Esophagus muscularis mucosa (tissue), 4 donors: ENCODE results near the gene UBN2. TPM values are rescaled to one million over a fixed set of nuclear protein-coding genes. Genes with fewer than 3 reads are reported as not detected.
A peak's percentile ranks its signal among the peaks of the same experiment; 100 is the strongest.

Source experiments
- DNase-seq: peaks from one replicate; pipeline ENCODE4 v3.0.0-alpha.2; 2017; ENCODE audit errors: extremely low spot score
- H3K27ac ChIP-seq, 4 donors: fragments of 200-600 bp; sonication (generic); replicated peaks in 1 of 4; 1 replicate in 3 of 4; 2 replicates in 1 of 4; pipeline ENCODE4 v1.5.1; 2016 to 2019; ENCODE audit warnings: mild to moderate bottlenecking in 1 of 4
- H3K27me3 ChIP-seq, 4 donors: fragments of 200-600 bp; sonication (generic); one replicate each; pipeline versions ENCODE4 v1.5.1 to v1.6.0; 2016 to 2019
- H3K36me3 ChIP-seq, 4 donors: fragments of 200-600 bp; sonication (generic); one replicate each; pipeline ENCODE4 v1.5.1; 2016 to 2019
- H3K4me1 ChIP-seq, 4 donors: fragments of 200-600 bp; sonication (generic); one replicate each; pipeline ENCODE4 v1.5.1; 2016 to 2019
- H3K4me3 ChIP-seq, 4 donors: fragments of 200-600 bp; sonication (generic); 1 replicate in 2 of 4; 2 replicates in 2 of 4; pipeline ENCODE4 v1.5.1; 2016 to 2019; ENCODE audit warnings: mild to moderate bottlenecking in 4 of 4, moderate library complexity in 1 of 4
- H3K9me3 ChIP-seq, 4 donors: fragments of 200-600 bp; sonication (generic); 1 replicate in 3 of 4; 2 replicates in 1 of 4; pipeline ENCODE4 v1.5.1; 2016 to 2019
- CTCF ChIP-seq, 3 experiments: fragments of 200-600 bp in 2 of 3; fragments of 450-650 bp in 1 of 3; sonication (generic) in 2 of 3; IDR thresholded peaks; one replicate each; pipeline ENCODE4 v1.5.1; 2017 to 2019; ENCODE audit warnings: antibody characterized with exemption in 3 of 3, mild to moderate bottlenecking in 2 of 3, moderate library complexity in 1 of 3
- EP300 ChIP-seq: sonication (generic); formaldehyde crosslinking; IDR thresholded peaks from one replicate; pipeline ENCODE4 v1.6.1; 2017; ENCODE audit warnings: antibody characterized with exemption
- POLR2A ChIP-seq: fragments of 450-650 bp; IDR thresholded peaks from one replicate; pipeline ENCODE4 v1.6.1; 2017; ENCODE audit warnings: antibody characterized with exemption, moderate library complexity, mild to moderate bottlenecking, low read depth
- POLR2AphosphoS5 ChIP-seq, 2 donors: sonication (generic); formaldehyde crosslinking; IDR thresholded peaks; one replicate each; pipeline ENCODE4 v1.6.1; 2017; ENCODE audit warnings: antibody characterized with exemption in 2 of 2
- WGBS: methylation state at CpG from one replicate; pipeline ENCODE4 v1.1.5; 2018; 5-methylcytosine and 5-hydroxymethylcytosine counted together
- intact Hi-C: fragments of 100-400 bp; cut with DNase I; formaldehyde crosslinking; loops from one replicate; pipeline ENCODE4 v1.15.1; 2023
- total RNA-seq, 4 donors: library from RNA; depleted of rRNA; stranded (reverse); fragments of >200 nt; gene quantifications; one replicate each; pipeline versions ENCODE4 v1.1.0 to v1.2.1, GENCODE V29; 2016

The UBN2 gene
- total RNA-seq, 4 donors from 2014 or later, result 8.9 to 15.0 (median 10.8) TPM

- DNase-seq, result no peak
- Histone ChIP-seq H3K9me3 (no peaks in the 10 kb centered on the region), H3K4me3 (peak overlapping the region; percentile 96 to 99 (median 98)), H3K4me1 (peaks cover 10 to 40% (median 36%) of the 10 kb centered on the region in 4 donors), H3K27ac (no peak overlapping the region), H3K36me3 (peaks cover 6 to 11% (median 10%) of the 10 kb centered on the region in 4 donors), H3K27me3 (no peaks in the 10 kb centered on the region)
- WGBS, result 28% methylated on average over 2 of the region's 2 CpGs
- intact Hi-C loops, result no loop called here
- TF ChIP-seq POLR2A (no peak), CTCF (IDR thresholded peaks at IDR 0.05) (no peak), POLR2AphosphoS5 (IDR thresholded peaks at IDR 0.05) (no peak), EP300 (no peak)
Measured at GRCh38 chr7:139232904-139233303, 1.9 kb downstream of the UBN2 start.

- no peaks in the 10 kb centered on the region for H3K27me3 ChIP-seq
- peaks cover 22 to 82% (median 60%) of the 10 kb centered on the region in 4 donors for H3K36me3 ChIP-seq
- H3K4me3 ChIP-seq, result no peak overlapping the region
- H3K9me3 ChIP-seq, result no peaks in the 10 kb centered on the region
- intact Hi-C loops, result no loop called here
- H3K4me1 ChIP-seq, result no peaks in the 10 kb centered on the region
- H3K27ac ChIP-seq, result no peak overlapping the region
- TF ChIP-seq CTCF (IDR thresholded peaks at IDR 0.05) (no peak), POLR2A (no peak), EP300 (no peak)
- no peak for DNase-seq
Measured at GRCh38 chr7:139241258-139241657, 10.2 kb downstream of the UBN2 start.

GRCh38 chr7:139242741-139243281, 11.8 kb downstream of the UBN2 start:
- TF ChIP-seq CTCF (IDR thresholded peaks at IDR 0.05) (no peak), POLR2A (no peak), POLR2AphosphoS5 (IDR thresholded peaks at IDR 0.05) (no peak), EP300 (no peak)
- H3K9me3 ChIP-seq, result no peaks in the 10 kb centered on the region
- no peaks in the 10 kb centered on the region for H3K27me3 ChIP-seq
- intact Hi-C loops, result no loop called here
- 86% methylated on average over 1 of the region's 1 CpG for WGBS
- H3K36me3 ChIP-seq, result peaks cover 18 to 81% (median 53%) of the 10 kb centered on the region in 4 donors
- peaks cover 0 to 5% (median 0%) of the 10 kb centered on the region in 4 donors for H3K4me1 ChIP-seq
- no peak for DNase-seq
- H3K27ac ChIP-seq, result no peak overlapping the region
- no peak overlapping the region for H3K4me3 ChIP-seq

GRCh38 chr7:139245401-139245800, 14.4 kb downstream of the UBN2 start:
- intact Hi-C loops, result no loop called here
- WGBS, result 96% methylated on average over 1 of the region's 1 CpG
- Histone ChIP-seq H3K27ac (no peak overlapping the region), H3K36me3 (peaks cover 9 to 79% (median 50%) of the 10 kb centered on the region in 4 donors), H3K9me3 (no peaks in the 10 kb centered on the region), H3K4me3 (no peak overlapping the region), H3K4me1 (peaks cover 0 to 5% (median 0%) of the 10 kb centered on the region in 4 donors), H3K27me3 (no peaks in the 10 kb centered on the region)
- TF ChIP-seq CTCF (IDR thresholded peaks at IDR 0.05), result no peak
- DNase-seq, result no peak

- no peak for TF ChIP-seq POLR2AphosphoS5 (IDR thresholded peaks at IDR 0.05)
- TF ChIP-seq CTCF (IDR thresholded peaks at IDR 0.05), result no peak
- TF ChIP-seq POLR2A, result no peak
- TF ChIP-seq EP300, result no peak
- H3K4me3 ChIP-seq, result no peak overlapping the region
- H3K27me3 ChIP-seq, result no peaks in the 10 kb centered on the region
- intact Hi-C loops, result no loop called here
- H3K4me1 ChIP-seq, result peaks cover 0 to 5% (median 0%) of the 10 kb centered on the region in 4 donors
- 92% methylated on average over 5 of the region's 5 CpGs for WGBS
- H3K9me3 ChIP-seq, result no peaks in the 10 kb centered on the region
- H3K27ac ChIP-seq, result no peak overlapping the region
- DNase-seq, result no peak
- peaks cover 9 to 79% (median 49%) of the 10 kb centered on the region in 4 donors for H3K36me3 ChIP-seq
Measured at GRCh38 chr7:139246494-139246893, 15.5 kb downstream of the UBN2 start.
